ENCODE measurements around the gene CHD6. TPM values are rescaled to one million over a fixed set of nuclear protein-coding genes. Genes with fewer than 3 reads are reported as not detected.

The CHD6 gene
- total RNA-seq, 1 experiment from 2014 or later = 26.6 TPM

- H3K27ac ChIP-seq (ENCODE audit: low read depth, low read length) = no peak overlapping the region
- peaks cover 23% of the 10 kb centered on the region for H3K79me2 ChIP-seq (ENCODE audit: insufficient read depth, low read length)
- H3K9ac ChIP-seq (ENCODE audit: low read length) = no peak overlapping the region
- H3K36me3 ChIP-seq (ENCODE audit: control insufficient read depth in 1 of 2, insufficient read depth in 2 of 2, low read length in 2 of 2) = no peaks in the 10 kb centered on the region
- H4K20me1 ChIP-seq (ENCODE audit: insufficient read depth) = no peaks in the 10 kb centered on the region; the same call in 1 of the 2 replicates
- no peaks in the 10 kb centered on the region for H3K27me3 ChIP-seq (ENCODE audit: insufficient read depth, low read length)
- POLR2A ChIA-PET = no interaction called here
- TF ChIP-seq ATF3 (IDR thresholded peaks at IDR 0.05) = no peak
- TF ChIP-seq REST (IDR thresholded peaks at IDR 0.05; ENCODE audit: low read depth) = no peak
- no peak for TF ChIP-seq EGR1 (IDR thresholded peaks at IDR 0.05; ENCODE audit: low read depth)
- no peak for TF ChIP-seq ZNF274 (IDR thresholded peaks at IDR 0.05; ENCODE audit: low read depth, low read length)
- no peak for TF ChIP-seq CBX3 (IDR thresholded peaks at IDR 0.05; ENCODE audit: low read depth)
- TF ChIP-seq TCF7L2 (IDR thresholded peaks at IDR 0.05; ENCODE audit: borderline replicate concordance, extremely low read depth, insufficient read depth, insufficient read length) = no peak
- no peak for TF ChIP-seq RAD21 (IDR thresholded peaks at IDR 0.05; ENCODE audit: low read depth)
- no peak for TF ChIP-seq EZH2phosphoT487 (IDR thresholded peaks at IDR 0.05; ENCODE audit: borderline replicate concordance)
- no peak for ATAC-seq
- H3K4me2 ChIP-seq (ENCODE audit: low read length) = no peak overlapping the region
- intact Hi-C loops (cut with micrococcal nuclease) = no loop called here
- H3K9me2 ChIP-seq (ENCODE audit: insufficient read depth) = no peaks in the 10 kb centered on the region
- CTCF ChIA-PET = no interaction called here
- BruUV-seq (replicated peaks) = no TSS peak
- H2AFZ ChIP-seq (ENCODE audit: low read depth, low read length, poor library complexity, severe bottlenecking) = no peak overlapping the region
- H3K9me3 ChIP-seq (ENCODE audit: control insufficient read depth in 1 of 2, insufficient read depth in 1 of 2, low read depth in 1 of 2, low read length in 2 of 2) = no peaks in the 10 kb centered on the region
- H3K4me3 ChIP-seq (replicated peaks in 1 of 2; ENCODE audit: low read depth in 1 of 2, low read length in 2 of 2) = no peak overlapping the region
- DNase-seq (ENCODE audit: low read depth, low spot score) = no peak
- RAD21 ChIA-PET (ENCODE audit: low non-redundant PET in 1 of 2, low total read pairs in 2 of 2, uncharacterized antibody in 2 of 2, unreplicated experiment in 2 of 2) = no interaction called here
- no peaks in the 10 kb centered on the region for H3K4me1 ChIP-seq (ENCODE audit: control insufficient read depth in 1 of 2, insufficient read depth in 2 of 2, low read length in 2 of 2)
Measured at GRCh38 chr20:41586772-41587171, 31.4 kb downstream of the CHD6 start.

Measured in HCT116 (cell line).